Activated CD8-positive, alpha-beta T cell treated with anti-CD3 and anti-CD28 coated beads for 36 hours (primary cell): Measurements from ENCODE around the gene MAN1A1. TPM values are rescaled to one million over a fixed set of nuclear protein-coding genes. Genes with fewer than 3 reads are reported as not detected.

Experiments
- ATAC-seq: fragments of 200-7000 bp; cut with Tn5 transposase; one replicate; pipeline ENCODE4 v1.10.0; 2021; ENCODE audit warnings: mild to moderate bottlenecking, moderate library complexity
- CTCF ChIA-PET: fragments of 350-600 bp; sonication (Branson Sonifier 250); formaldehyde crosslinking; loops from one replicate; lab custom pipeline; 2021; ENCODE audit warnings: antibody characterized with exemption; lab: Charles Lee
- POLR2A ChIA-PET: fragments of 350-600 bp; sonication (Branson Sonifier 250); formaldehyde crosslinking; loops from one replicate; lab custom pipeline; 2021; ENCODE audit warnings: antibody characterized with exemption; lab: Charles Lee
- DNase-seq: peaks from one replicate; pipeline ENCODE4 v3.0.0-alpha.2; 2020
- H3K27ac Mint-ChIP-seq: one replicate; pipeline ENCODE4 v1.8.0; 2021; ENCODE audit warnings: mild to moderate bottlenecking, mixed read lengths
- H3K27me3 Mint-ChIP-seq: one replicate; pipeline ENCODE4 v1.8.0; 2021; ENCODE audit warnings: mixed read lengths
- H3K36me3 Mint-ChIP-seq: one replicate; pipeline ENCODE4 v1.8.0; 2021; ENCODE audit warnings: low read depth, mixed read lengths
- H3K4me1 Mint-ChIP-seq: one replicate; pipeline ENCODE4 v1.8.0; 2021; ENCODE audit warnings: low read depth, mixed read lengths
- H3K4me3 Mint-ChIP-seq: one replicate; pipeline ENCODE4 v1.8.0; 2021; ENCODE audit warnings: mild to moderate bottlenecking, moderate library complexity, mixed read lengths
- H3K9me3 Mint-ChIP-seq: one replicate; pipeline ENCODE4 v1.8.0; 2021; ENCODE audit warnings: mixed read lengths
- intact Hi-C: fragments of 100-400 bp; cut with micrococcal nuclease; formaldehyde crosslinking; loops from one replicate; pipeline ENCODE4 v1.10.0; 2022
- total RNA-seq, 2 experiments: library from RNA; stranded (reverse); gene quantifications; one replicate each; pipeline ENCODE4 v1.2.3, GENCODE V29; 2021
- TF ChIP-seq, protein P1 (sequence below): fragments of 200-600 bp; IDR thresholded peaks from one replicate; pipeline ENCODE4 v1.8.0; 2022; ENCODE audit warnings: antibody characterized with exemption, mild to moderate bottlenecking

Gene MAN1A1
- total RNA-seq, 2 experiments from 2014 or later, result 18.5 to 19.4 TPM

DNA sequence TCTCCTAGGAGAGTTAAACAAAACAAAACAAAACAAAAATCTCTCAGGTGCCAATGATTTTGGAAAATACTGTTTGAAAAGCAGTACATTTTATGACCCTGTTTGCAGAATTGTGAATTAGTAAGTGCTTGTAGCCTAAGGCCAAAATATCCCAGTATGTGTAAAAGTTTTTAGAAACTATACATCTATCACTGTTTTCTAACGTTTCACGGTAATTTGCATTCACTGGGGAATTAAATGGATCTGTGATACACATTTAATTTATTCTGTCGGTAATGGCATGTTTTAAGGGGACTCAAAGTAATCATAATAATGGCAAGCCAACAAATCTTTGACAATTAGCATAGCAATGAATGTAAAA, 175.5 kb downstream of the MAN1A1 start:
- intact Hi-C loops, result no loop called here
- Mint-ChIP-seq H3K27me3 (peaks cover 1% of the 10 kb centered on the region), H3K9me3 (no peaks in the 10 kb centered on the region), H3K27ac (no peak overlapping the region), H3K4me3 (no peak overlapping the region), H3K4me1 (no peaks in the 10 kb centered on the region), H3K36me3 (peaks cover 3% of the 10 kb centered on the region)
- no peak for DNase-seq
- no peak for ATAC-seq
- POLR2A ChIA-PET, result no interaction called here
- TF ChIP-seq, protein P1, sequence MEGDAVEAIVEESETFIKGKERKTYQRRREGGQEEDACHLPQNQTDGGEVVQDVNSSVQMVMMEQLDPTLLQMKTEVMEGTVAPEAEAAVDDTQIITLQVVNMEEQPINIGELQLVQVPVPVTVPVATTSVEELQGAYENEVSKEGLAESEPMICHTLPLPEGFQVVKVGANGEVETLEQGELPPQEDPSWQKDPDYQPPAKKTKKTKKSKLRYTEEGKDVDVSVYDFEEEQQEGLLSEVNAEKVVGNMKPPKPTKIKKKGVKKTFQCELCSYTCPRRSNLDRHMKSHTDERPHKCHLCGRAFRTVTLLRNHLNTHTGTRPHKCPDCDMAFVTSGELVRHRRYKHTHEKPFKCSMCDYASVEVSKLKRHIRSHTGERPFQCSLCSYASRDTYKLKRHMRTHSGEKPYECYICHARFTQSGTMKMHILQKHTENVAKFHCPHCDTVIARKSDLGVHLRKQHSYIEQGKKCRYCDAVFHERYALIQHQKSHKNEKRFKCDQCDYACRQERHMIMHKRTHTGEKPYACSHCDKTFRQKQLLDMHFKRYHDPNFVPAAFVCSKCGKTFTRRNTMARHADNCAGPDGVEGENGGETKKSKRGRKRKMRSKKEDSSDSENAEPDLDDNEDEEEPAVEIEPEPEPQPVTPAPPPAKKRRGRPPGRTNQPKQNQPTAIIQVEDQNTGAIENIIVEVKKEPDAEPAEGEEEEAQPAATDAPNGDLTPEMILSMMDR, result no peak
- CTCF ChIA-PET, result no interaction called here

DNA sequence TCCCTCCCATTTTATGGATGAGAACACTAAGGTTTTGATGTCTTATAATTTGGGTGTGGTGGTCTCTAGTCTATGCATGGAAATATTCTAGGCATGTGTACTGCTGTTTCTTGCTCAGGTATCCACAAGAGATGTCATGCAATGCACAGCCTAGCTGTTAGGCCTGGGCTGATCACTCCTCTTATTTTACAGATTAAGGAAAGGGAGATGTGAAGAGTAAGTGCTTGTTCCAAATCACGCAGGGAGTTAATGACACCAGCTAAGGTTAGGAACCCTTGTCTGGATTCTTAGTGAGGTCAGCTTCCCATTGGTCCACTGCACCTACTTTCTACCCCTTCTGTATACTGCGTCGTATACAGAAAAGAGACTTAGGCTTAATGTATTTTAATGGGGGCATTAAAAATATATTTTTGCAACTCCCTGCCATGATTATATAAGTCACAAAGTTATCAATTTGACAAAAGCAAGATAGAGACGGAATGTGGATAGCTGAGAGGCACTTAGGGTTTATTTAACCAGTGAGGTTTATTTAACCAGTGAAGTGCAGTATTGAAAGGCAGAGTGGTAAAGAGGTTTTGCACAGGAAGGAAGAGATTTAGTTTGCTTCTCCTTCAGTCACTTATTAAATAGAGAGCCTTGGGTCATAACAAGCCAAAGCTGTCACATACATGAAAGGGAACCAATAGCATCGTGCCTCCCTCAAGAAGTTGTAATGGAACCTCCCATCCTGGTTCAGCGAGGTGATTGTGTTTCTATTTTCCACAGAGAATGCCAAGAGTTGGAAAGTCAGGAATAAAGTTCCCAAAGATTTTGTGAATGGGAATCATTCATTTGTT, 176.1 kb downstream of the MAN1A1 start:
- ATAC-seq (no peak), DNase-seq (no peak)
- Mint-ChIP-seq H3K27me3 (peaks cover 1% of the 10 kb centered on the region), H3K36me3 (no peaks in the 10 kb centered on the region), H3K4me3 (no peak overlapping the region), H3K27ac (no peak overlapping the region), H3K9me3 (no peaks in the 10 kb centered on the region), H3K4me1 (no peaks in the 10 kb centered on the region)
- POLR2A ChIA-PET, result no interaction called here
- TF ChIP-seq, protein P1, result no peak
- intact Hi-C loops, result no loop called here
- CTCF ChIA-PET, result interaction anchor here (1.0 to 1.6 kb wide), 4 partner anchors 10 to 81 kb away, joined by 3 to 5 read pairs (median 4); no protein-coding TSS in a partner anchor

DNA sequence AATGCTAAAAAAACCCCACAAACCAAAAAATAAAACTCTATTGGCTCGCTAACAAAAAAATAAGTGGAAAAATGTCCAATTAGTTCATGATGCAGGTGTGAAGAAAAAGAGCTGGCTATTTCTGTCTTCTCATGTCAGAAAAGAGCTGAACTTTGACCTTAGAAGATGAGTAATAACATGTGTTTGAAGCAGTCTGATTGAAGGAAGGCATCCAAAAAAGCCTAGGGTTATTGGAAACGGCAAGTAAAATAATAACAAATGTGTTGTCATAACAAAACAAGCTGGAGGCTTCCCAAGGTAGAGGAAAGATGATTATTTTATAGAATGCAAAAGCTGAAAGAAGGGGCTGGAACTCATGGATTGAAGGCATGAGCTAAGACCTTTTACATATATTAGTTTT, 176.7 kb downstream of the MAN1A1 start:
- CTCF ChIA-PET, result interaction anchor here (1.0 to 1.6 kb wide), 4 partner anchors 11 to 82 kb away, joined by 3 to 5 read pairs (median 4); no protein-coding TSS in a partner anchor
- TF ChIP-seq, protein P1, result no peak
- no peak overlapping the region for H3K4me3 Mint-ChIP-seq
- POLR2A ChIA-PET, result no interaction called here
- H3K27ac Mint-ChIP-seq, result no peak overlapping the region
- intact Hi-C loops, result no loop called here
- H3K4me1 Mint-ChIP-seq, result no peaks in the 10 kb centered on the region
- DNase-seq, result no peak
- H3K9me3 Mint-ChIP-seq, result no peaks in the 10 kb centered on the region
- peaks cover 1% of the 10 kb centered on the region for H3K27me3 Mint-ChIP-seq
- no peak for ATAC-seq
- H3K36me3 Mint-ChIP-seq, result no peaks in the 10 kb centered on the region

DNA sequence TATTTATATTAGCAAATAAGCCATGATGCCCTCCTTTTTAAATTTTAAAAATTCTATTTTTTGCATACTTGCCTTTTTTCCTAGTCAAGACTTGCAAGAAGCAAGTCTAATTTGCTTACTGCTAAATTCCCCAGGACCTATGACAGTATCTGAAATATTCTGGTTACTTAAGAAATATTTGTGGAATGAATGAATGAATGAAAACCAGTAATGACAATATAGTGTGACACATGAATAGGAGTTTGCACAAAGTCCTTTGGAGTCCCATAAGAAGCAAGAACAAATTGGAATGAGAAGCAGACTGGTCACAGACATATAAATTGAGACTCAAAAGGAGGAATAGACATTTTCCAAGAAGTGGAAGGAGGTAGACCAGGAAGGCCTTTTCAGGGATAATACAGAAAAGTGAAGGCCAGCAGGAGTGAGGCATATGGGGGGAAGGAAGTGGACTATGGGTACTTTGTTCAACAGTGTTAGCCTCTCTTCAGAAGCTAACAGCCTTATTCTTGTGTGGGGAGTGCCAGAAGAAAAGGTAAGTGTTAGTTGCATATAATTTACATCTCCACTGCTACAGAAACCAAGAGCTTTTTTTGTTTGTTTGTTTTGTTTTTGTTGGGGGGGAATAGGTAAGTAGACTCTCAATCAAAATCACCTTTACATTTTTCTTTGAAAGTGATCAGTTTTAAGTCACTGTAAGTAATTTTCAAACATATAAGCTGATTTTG, 177.5 kb downstream of the MAN1A1 start:
- intact Hi-C loops, result no loop called here
- H3K4me1 Mint-ChIP-seq, result no peaks in the 10 kb centered on the region
- H3K4me3 Mint-ChIP-seq, result no peak overlapping the region
- CTCF ChIA-PET, result interaction anchor here (1.1 to 1.6 kb wide), 3 partner anchors 12 to 82 kb away, joined by 3 to 5 read pairs (median 4); no protein-coding TSS in a partner anchor
- DNase-seq (no peak), ATAC-seq (no peak)
- no peaks in the 10 kb centered on the region for H3K9me3 Mint-ChIP-seq
- H3K27me3 Mint-ChIP-seq, result peaks cover 1% of the 10 kb centered on the region
- no peaks in the 10 kb centered on the region for H3K36me3 Mint-ChIP-seq
- no peak overlapping the region for H3K27ac Mint-ChIP-seq
- TF ChIP-seq, protein P1, result no peak
- POLR2A ChIA-PET, result no interaction called here
